Panc1 (cell line): ENCODE data around the gene WNT11.

Source experiments
- CTCF ChIP-seq: fragments of 450-650 bp; IDR thresholded peaks from 2 replicates; pipeline ENCODE4 v1.5.1; 2017; ENCODE audit warnings: mild to moderate bottlenecking
- POLR2AphosphoS5 ChIP-seq: IDR thresholded peaks from 2 replicates; pipeline ENCODE4 v1.6.1; 2012; ENCODE audit warnings: mild to moderate bottlenecking, low read depth, low read length, moderate library complexity

GRCh38 chr11:76161261-76161961 lies 44.9 kb downstream of the WNT11 start:
- TF ChIP-seq CTCF = no peak
- TF ChIP-seq POLR2AphosphoS5 = no peak
